Stomach (tissue), 4 donors: ENCODE measurements around the gene BCL2.

ENCODE experiments used
- CTCF ChIP-seq, 7 experiments: fragments of 450-650 bp in 4 of 7; fragments of 200-600 bp in 3 of 7; sonication (generic) in 3 of 7; IDR thresholded peaks; one replicate each; pipeline ENCODE4 v1.5.1; 2016 to 2019; ENCODE audit warnings: antibody characterized with exemption in 7 of 7, control low read depth in 2 of 7, mild to moderate bottlenecking in 1 of 7
- POLR2A ChIP-seq, 4 donors: fragments of 450-650 bp; IDR thresholded peaks; one replicate each; pipeline ENCODE4 v1.6.1; 2016; ENCODE audit warnings: antibody characterized with exemption in 4 of 4, control low read depth in 2 of 4, mild to moderate bottlenecking in 1 of 4, moderate library complexity in 1 of 4
- POLR2AphosphoS5 ChIP-seq, 3 donors: sonication (generic); formaldehyde crosslinking; IDR thresholded peaks; one replicate each; pipeline ENCODE4 v1.6.1; 2016; ENCODE audit warnings: antibody characterized with exemption in 3 of 3

- no peak for TF ChIP-seq POLR2A (IDR thresholded peaks at IDR 0.05)
- peak in 1 of 3 donors; percentile 41 for TF ChIP-seq POLR2AphosphoS5 (IDR thresholded peaks at IDR 0.05)
- TF ChIP-seq CTCF (IDR thresholded peaks at IDR 0.05): no peak
Observed at GRCh38 chr18:63366213-63367052, 46.9 kb upstream of the BCL2 start.
